ENCODE data around the gene ZFP1.

DNA sequence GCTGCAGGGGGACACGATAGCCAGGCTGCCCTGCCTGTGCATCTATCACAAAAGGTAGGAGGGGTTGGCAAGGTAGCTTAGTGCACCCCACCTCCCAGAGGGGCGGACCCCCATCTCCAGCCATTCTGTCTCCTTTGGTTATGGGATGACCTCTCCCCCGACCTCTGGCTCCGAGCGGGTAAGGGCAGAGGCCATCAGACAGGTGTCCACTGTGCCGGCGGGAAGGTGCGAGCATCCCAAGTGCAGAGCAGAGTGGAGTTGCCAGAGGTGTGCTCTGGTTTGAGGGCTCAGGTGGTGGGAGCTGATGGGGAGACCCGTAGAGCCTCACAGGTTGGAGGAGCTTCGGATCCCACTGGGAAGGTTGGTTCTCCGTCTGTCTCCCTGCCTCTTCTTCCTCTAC, 43.5 kb upstream of the ZFP1 start:
- no peak for TF ChIP-seq ZNF274 (IDR thresholded peaks at IDR 0.05; ENCODE audit: low read depth, low read length)
- TF ChIP-seq SUZ12 (IDR thresholded peaks at IDR 0.05; ENCODE audit: extremely low read depth, insufficient read depth, insufficient read length) = no peak
- no peak for TF ChIP-seq YY1 (IDR thresholded peaks at IDR 0.05; ENCODE audit: insufficient read depth, insufficient read length)

All from NT2/D1 (cell line).